Osteocyte (in vitro differentiated cells): ENCODE data around the gene SNTN. TPM values are rescaled to one million over a fixed set of nuclear protein-coding genes. Genes with fewer than 3 reads are reported as not detected.
"Not testable (repeated sequence)": the region's sequence is repeated elsewhere in the genome, so short reads cannot be mapped to it uniquely, and the experiment has no call there.

ENCODE experiments used
- DNase-seq: peaks from one replicate; pipeline ENCODE4 v3.0.0; 2021; ENCODE audit warnings: mixed read lengths; ENCODE audit not compliant: unreplicated experiment; ENCODE audit errors: extremely low spot score
- H3K27ac Mint-ChIP-seq: one replicate; pipeline ENCODE4 v1.8.0; 2021; ENCODE audit warnings: mild to moderate bottlenecking, mixed read lengths; ENCODE audit not compliant: unreplicated experiment
- H3K27me3 Mint-ChIP-seq: one replicate; pipeline ENCODE4 v1.8.0; 2021; ENCODE audit warnings: mixed read lengths; ENCODE audit not compliant: unreplicated experiment
- H3K36me3 Mint-ChIP-seq: one replicate; pipeline ENCODE4 v1.8.0; 2021; ENCODE audit warnings: mixed read lengths; ENCODE audit not compliant: unreplicated experiment
- H3K4me1 Mint-ChIP-seq: one replicate; pipeline ENCODE4 v1.8.0; 2021; ENCODE audit warnings: mixed read lengths; ENCODE audit not compliant: unreplicated experiment
- H3K4me3 Mint-ChIP-seq: one replicate; pipeline ENCODE4 v1.8.0; 2021; ENCODE audit warnings: mild to moderate bottlenecking, moderate library complexity, mixed read lengths; ENCODE audit not compliant: unreplicated experiment
- H3K9me3 Mint-ChIP-seq: one replicate; pipeline ENCODE4 v1.8.0; 2021; ENCODE audit warnings: mixed read lengths; ENCODE audit not compliant: unreplicated experiment
- CTCF ChIP-seq: fragments of 200-600 bp; sonication (generic); IDR thresholded peaks from 2 replicates; pipeline ENCODE4 v1.5.0; 2021; ENCODE audit warnings: antibody characterized with exemption, mild to moderate bottlenecking, moderate library complexity
- total RNA-seq: library from RNA; stranded (reverse); gene quantifications from 2 replicates; pipeline ENCODE4 v1.2.1, GENCODE V29; 2021

SNTN gene
- total RNA-seq, 1 donor from 2014 or later: not detected

- H3K4me3 Mint-ChIP-seq: no peak overlapping the region
- DNase-seq: no peak
- peaks cover 16% of the 10 kb centered on the region for H3K27me3 Mint-ChIP-seq
- H3K27ac Mint-ChIP-seq: no peak overlapping the region
- no peaks in the 10 kb centered on the region for H3K36me3 Mint-ChIP-seq
- no peaks in the 10 kb centered on the region for H3K4me1 Mint-ChIP-seq
- H3K9me3 Mint-ChIP-seq: peaks cover 8% of the 10 kb centered on the region
- TF ChIP-seq CTCF: no peak
These were observed 12.7 kb upstream of the SNTN start for GRCh38 chr3:63639806-63640205.

- no peak for DNase-seq
- H3K27me3 Mint-ChIP-seq: peaks cover 29% of the 10 kb centered on the region
- no peaks in the 10 kb centered on the region for H3K36me3 Mint-ChIP-seq
- peaks cover 4% of the 10 kb centered on the region for H3K9me3 Mint-ChIP-seq
- H3K4me3 Mint-ChIP-seq: no peak overlapping the region
- no peaks in the 10 kb centered on the region for H3K4me1 Mint-ChIP-seq
- H3K27ac Mint-ChIP-seq: no peak overlapping the region
- TF ChIP-seq CTCF: no peak
These were observed 10.0 kb upstream of the SNTN start for GRCh38 chr3:63642488-63642887.

GRCh38 chr3:63644212-63644797 is 8.2 kb upstream of the SNTN start:
- H3K36me3 Mint-ChIP-seq: no peaks in the 10 kb centered on the region

GRCh38 chr3:63644928-63645781 is 7.3 kb upstream of the SNTN start:
- H3K27me3 Mint-ChIP-seq: peaks cover 36% of the 10 kb centered on the region
- H3K4me3 Mint-ChIP-seq, H3K27ac Mint-ChIP-seq: not testable (repeated sequence)

More at GRCh38 chr3:63644212-63644797, 8.2 kb upstream of the SNTN start:
- TF ChIP-seq CTCF: no peak
- Mint-ChIP-seq H3K27me3 (peaks cover 36% of the 10 kb centered on the region), H3K4me1 (no peaks in the 10 kb centered on the region), H3K27ac (no peak overlapping the region), H3K4me3 (no peak overlapping the region), H3K9me3 (peaks cover 4% of the 10 kb centered on the region)
- no peak for DNase-seq

GRCh38 chr3:63654211-63654610 is 1.7 kb downstream of the SNTN start:
- Mint-ChIP-seq H3K27me3 (no peaks in the 10 kb centered on the region), H3K4me3 (no peak overlapping the region), H3K36me3 (no peaks in the 10 kb centered on the region), H3K4me1 (peaks cover 9% of the 10 kb centered on the region), H3K9me3 (no peaks in the 10 kb centered on the region), H3K27ac (no peak overlapping the region)
- DNase-seq: no peak
- TF ChIP-seq CTCF: no peak

More at GRCh38 chr3:63644928-63645781, 7.3 kb upstream of the SNTN start:
- H3K4me1 Mint-ChIP-seq, DNase-seq, H3K36me3 Mint-ChIP-seq, H3K9me3 Mint-ChIP-seq: not testable (repeated sequence)
